ENCODE data around the gene WDR86.
A peak's percentile ranks its signal among the peaks of the same experiment; 100 is the strongest.

WDR86 gene

GRCh38 chr7:151405588-151405987, 4.2 kb downstream of the WDR86 start:
- DNase-seq: no peak

- DNase-seq: no peak
Observed at GRCh38 chr7:151405056-151405455, 4.8 kb downstream of the WDR86 start.

GRCh38 chr7:151404216-151405011, 5.4 kb downstream of the WDR86 start:
- DNase-seq: peak; percentile 52

- no peak for DNase-seq
Observed at GRCh38 chr7:151403764-151404163, 6.1 kb downstream of the WDR86 start.

- DNase-seq: no peak
Observed at GRCh38 chr7:151402029-151402835, 7.6 kb downstream of the WDR86 start.

GRCh38 chr7:151400626-151401315, 9.1 kb downstream of the WDR86 start:
- peak; percentile 76 for DNase-seq

- no peak for DNase-seq
Observed at GRCh38 chr7:151399906-151400305, 9.9 kb downstream of the WDR86 start.

- DNase-seq: no peak
Observed at GRCh38 chr7:151399305-151399601, 10.6 kb downstream of the WDR86 start.

GRCh38 chr7:151398446-151399304, 11.2 kb downstream of the WDR86 start:
- DNase-seq: no peak

- no peak for DNase-seq
Observed at GRCh38 chr7:151397026-151397425, 12.8 kb downstream of the WDR86 start.

- no peak for DNase-seq
Observed at GRCh38 chr7:151396328-151396970, 13.4 kb downstream of the WDR86 start.

GRCh38 chr7:151395036-151395367, 14.8 kb downstream of the WDR86 start:
- no peak for DNase-seq

GRCh38 chr7:151394076-151395035, 15.5 kb downstream of the WDR86 start:
- DNase-seq: no peak

GRCh38 chr7:151393031-151393977, 16.5 kb downstream of the WDR86 start:
- no peak for DNase-seq

GRCh38 chr7:151392426-151392825, 17.4 kb downstream of the WDR86 start:
- no peak for DNase-seq

- no peak for DNase-seq
Observed at GRCh38 chr7:151392002-151392401, 17.8 kb downstream of the WDR86 start.

- DNase-seq: no peak
Observed at GRCh38 chr7:151391358-151391730, 18.5 kb downstream of the WDR86 start.

- DNase-seq: no peak
Observed at GRCh38 chr7:151390598-151391357, 19.1 kb downstream of the WDR86 start.

Data from CD4-positive, alpha-beta T cell treated with Interferon gamma for 1 hour (primary cell).